ENCODE measurements around the gene CUL4A.

The CUL4A gene

GRCh38 chr13:113288880-113289279, 79.5 kb downstream of the CUL4A start:
- peaks cover 29% of the 10 kb centered on the region for H3K4me1 Mint-ChIP-seq
- peaks cover 17% of the 10 kb centered on the region for H3K9me3 Mint-ChIP-seq
- no peak overlapping the region for H3K27ac Mint-ChIP-seq
- no peak for TF ChIP-seq CTCF (IDR thresholded peaks at IDR 0.05)
- no peak for DNase-seq
- H3K4me3 Mint-ChIP-seq, result no peak overlapping the region
- peaks cover 7% of the 10 kb centered on the region for H3K27me3 Mint-ChIP-seq (ENCODE audit: low read depth, poor library complexity)
- H3K36me3 Mint-ChIP-seq (ENCODE audit: low read depth), result no peaks in the 10 kb centered on the region

- Mint-ChIP-seq H3K4me1 (peaks cover 36% of the 10 kb centered on the region), H3K9me3 (peaks cover 12% of the 10 kb centered on the region), H3K36me3 (ENCODE audit: low read depth) (no peaks in the 10 kb centered on the region), H3K27ac (peak overlapping the region; percentile 51), H3K4me3 (peak overlapping the region; percentile 72), H3K27me3 (ENCODE audit: low read depth, poor library complexity) (peaks cover 10% of the 10 kb centered on the region)
- no peak for TF ChIP-seq CTCF (IDR thresholded peaks at IDR 0.05)
- DNase-seq, result no peak
Observed at GRCh38 chr13:113291129-113291528, 81.7 kb downstream of the CUL4A start.

- Mint-ChIP-seq H3K4me3 (peak overlapping the region; percentile 85), H3K4me1 (peaks cover 44% of the 10 kb centered on the region), H3K27ac (peak overlapping the region; percentile 70), H3K27me3 (ENCODE audit: low read depth, poor library complexity) (peaks cover 14% of the 10 kb centered on the region), H3K36me3 (ENCODE audit: low read depth) (no peaks in the 10 kb centered on the region), H3K9me3 (peaks cover 10% of the 10 kb centered on the region)
- peak; percentile 74 for DNase-seq
- no peak for TF ChIP-seq CTCF (IDR thresholded peaks at IDR 0.05)
Observed at GRCh38 chr13:113292021-113292862, 82.8 kb downstream of the CUL4A start.

- H3K4me1 Mint-ChIP-seq, result peaks cover 56% of the 10 kb centered on the region
- no peak for DNase-seq
- H3K27me3 Mint-ChIP-seq (ENCODE audit: low read depth, poor library complexity), result peaks cover 16% of the 10 kb centered on the region
- no peaks in the 10 kb centered on the region for H3K36me3 Mint-ChIP-seq (ENCODE audit: low read depth)
- H3K9me3 Mint-ChIP-seq, result peaks cover 3% of the 10 kb centered on the region
- H3K4me3 Mint-ChIP-seq, result no peak overlapping the region
- H3K27ac Mint-ChIP-seq, result no peak overlapping the region
- TF ChIP-seq CTCF (IDR thresholded peaks at IDR 0.05), result no peak
Observed at GRCh38 chr13:113293686-113294085, 84.3 kb downstream of the CUL4A start.

- Mint-ChIP-seq H3K27ac (no peak overlapping the region), H3K4me1 (peaks cover 50% of the 10 kb centered on the region), H3K9me3 (peaks cover 3% of the 10 kb centered on the region), H3K4me3 (peak overlapping the region; percentile 94), H3K27me3 (ENCODE audit: low read depth, poor library complexity) (peaks cover 13% of the 10 kb centered on the region), H3K36me3 (ENCODE audit: low read depth) (no peaks in the 10 kb centered on the region)
- no peak for TF ChIP-seq CTCF (IDR thresholded peaks at IDR 0.05)
- DNase-seq, result no peak
Observed at GRCh38 chr13:113295776-113296175, 86.4 kb downstream of the CUL4A start.

All from nephron progenitor cell (in vitro differentiated cells).